Measurements from ENCODE around the gene PATJ. TPM values are rescaled to one million over a fixed set of nuclear protein-coding genes. Genes with fewer than 3 reads are reported as not detected.

PATJ gene
- total RNA-seq, 2 donors from 2014 or later: 37.9 to 72.1 TPM

GRCh38 chr1:61907102-61907501, 164.8 kb downstream of the PATJ start:
- TF ChIP-seq, protein P1, sequence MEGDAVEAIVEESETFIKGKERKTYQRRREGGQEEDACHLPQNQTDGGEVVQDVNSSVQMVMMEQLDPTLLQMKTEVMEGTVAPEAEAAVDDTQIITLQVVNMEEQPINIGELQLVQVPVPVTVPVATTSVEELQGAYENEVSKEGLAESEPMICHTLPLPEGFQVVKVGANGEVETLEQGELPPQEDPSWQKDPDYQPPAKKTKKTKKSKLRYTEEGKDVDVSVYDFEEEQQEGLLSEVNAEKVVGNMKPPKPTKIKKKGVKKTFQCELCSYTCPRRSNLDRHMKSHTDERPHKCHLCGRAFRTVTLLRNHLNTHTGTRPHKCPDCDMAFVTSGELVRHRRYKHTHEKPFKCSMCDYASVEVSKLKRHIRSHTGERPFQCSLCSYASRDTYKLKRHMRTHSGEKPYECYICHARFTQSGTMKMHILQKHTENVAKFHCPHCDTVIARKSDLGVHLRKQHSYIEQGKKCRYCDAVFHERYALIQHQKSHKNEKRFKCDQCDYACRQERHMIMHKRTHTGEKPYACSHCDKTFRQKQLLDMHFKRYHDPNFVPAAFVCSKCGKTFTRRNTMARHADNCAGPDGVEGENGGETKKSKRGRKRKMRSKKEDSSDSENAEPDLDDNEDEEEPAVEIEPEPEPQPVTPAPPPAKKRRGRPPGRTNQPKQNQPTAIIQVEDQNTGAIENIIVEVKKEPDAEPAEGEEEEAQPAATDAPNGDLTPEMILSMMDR (IDR thresholded peaks at IDR 0.05): no peak
- Histone ChIP-seq H3K4me3 (no peak overlapping the region), H3K36me3 (no peaks in the 10 kb centered on the region), H3K27me3 (no peaks in the 10 kb centered on the region), H3K4me1 (no peaks in the 10 kb centered on the region), H3K27ac (no peak overlapping the region), H3K9me3 (no peaks in the 10 kb centered on the region)
- no peak for DNase-seq (ENCODE audit: low spot score)

DNA sequence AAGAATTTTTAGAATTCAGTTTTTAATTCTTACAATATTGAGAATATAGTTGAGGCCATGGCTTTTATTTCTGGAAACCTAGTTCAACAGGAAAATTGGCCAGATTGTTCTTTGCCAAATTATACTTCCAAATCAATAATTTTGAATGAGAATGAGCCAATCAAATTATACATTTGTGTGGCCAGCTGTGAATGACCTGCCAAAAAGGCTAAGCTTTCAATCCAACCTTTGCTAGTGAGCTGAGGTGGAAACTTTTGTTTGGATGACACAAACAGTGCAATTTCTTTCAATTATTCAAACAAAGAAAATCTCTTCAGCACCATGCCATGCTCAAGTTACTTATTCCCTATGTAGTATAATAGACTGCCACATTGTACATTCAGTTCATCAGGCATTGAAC, 167.8 kb downstream of the PATJ start:
- Histone ChIP-seq H3K4me1 (no peaks in the 10 kb centered on the region), H3K27me3 (no peaks in the 10 kb centered on the region), H3K27ac (no peak overlapping the region), H3K4me3 (no peak overlapping the region), H3K9me3 (no peaks in the 10 kb centered on the region), H3K36me3 (no peaks in the 10 kb centered on the region)
- TF ChIP-seq, protein P1 (IDR thresholded peaks at IDR 0.05): no peak
- DNase-seq (ENCODE audit: low spot score): no peak

DNA sequence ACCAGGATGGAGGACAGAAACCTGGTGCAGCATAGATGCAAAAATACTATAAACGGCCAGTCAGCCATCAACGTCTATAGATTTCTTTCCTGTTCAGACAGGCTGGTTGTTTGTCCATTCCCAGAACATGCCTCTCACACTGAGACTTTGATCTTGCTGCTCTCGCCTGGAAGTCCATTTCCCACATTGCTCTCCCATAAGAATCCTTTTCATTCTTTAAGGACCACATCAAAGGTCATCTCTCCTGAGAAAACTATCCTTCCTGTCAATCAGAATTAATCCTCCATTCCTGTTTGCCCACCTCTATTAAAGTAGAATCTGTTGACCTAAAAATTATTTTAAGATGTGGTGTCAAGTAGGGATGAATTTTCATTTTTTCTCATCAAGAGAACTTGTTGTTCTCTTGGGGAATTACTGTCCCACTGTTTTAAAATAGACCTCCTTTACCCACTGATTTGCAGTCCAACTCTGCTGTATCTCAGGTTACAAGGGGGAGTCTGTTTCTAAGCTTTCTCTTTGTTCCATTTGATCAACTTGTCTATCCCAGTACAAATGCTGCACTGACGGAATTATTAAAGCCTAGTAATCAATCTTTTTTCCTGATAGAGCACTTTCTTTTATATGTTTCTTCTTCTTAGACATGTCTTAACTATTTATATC, 172.7 kb downstream of the PATJ start:
- H3K27me3 ChIP-seq: no peaks in the 10 kb centered on the region
- TF ChIP-seq, protein P1 (IDR thresholded peaks at IDR 0.05): no peak
- no peaks in the 10 kb centered on the region for H3K36me3 ChIP-seq
- no peak overlapping the region for H3K4me3 ChIP-seq
- no peak for DNase-seq (ENCODE audit: low spot score)
- no peaks in the 10 kb centered on the region for H3K9me3 ChIP-seq
- H3K27ac ChIP-seq: peak overlapping the region in 1 of 2 donors; percentile 26
- H3K4me1 ChIP-seq: no peaks in the 10 kb centered on the region

DNA sequence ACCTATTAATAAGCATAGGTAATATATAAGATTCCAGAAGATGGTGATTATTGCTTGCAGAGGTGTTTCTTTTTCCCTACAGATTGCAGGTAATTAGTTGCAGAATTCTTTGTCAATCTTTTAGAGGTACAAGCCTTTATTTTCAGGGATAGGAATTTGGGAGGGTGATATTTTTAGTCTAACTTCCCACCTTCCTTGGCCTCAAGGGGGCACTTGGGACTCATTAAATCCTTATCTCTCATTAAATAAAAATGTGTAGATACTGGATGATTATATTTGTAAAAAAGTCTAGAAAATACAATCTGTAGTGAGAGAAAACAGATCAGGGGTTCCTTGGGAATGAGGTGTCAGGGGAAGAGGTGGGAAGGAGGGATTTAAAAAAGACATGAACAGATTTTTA, 179.2 kb downstream of the PATJ start:
- Histone ChIP-seq H3K4me3 (no peak overlapping the region), H3K36me3 (no peaks in the 10 kb centered on the region), H3K27ac (no peak overlapping the region), H3K9me3 (no peaks in the 10 kb centered on the region), H3K4me1 (no peaks in the 10 kb centered on the region), H3K27me3 (no peaks in the 10 kb centered on the region)
- no peak for DNase-seq (ENCODE audit: low spot score)
- TF ChIP-seq, protein P1 (IDR thresholded peaks at IDR 0.05): no peak

DNA sequence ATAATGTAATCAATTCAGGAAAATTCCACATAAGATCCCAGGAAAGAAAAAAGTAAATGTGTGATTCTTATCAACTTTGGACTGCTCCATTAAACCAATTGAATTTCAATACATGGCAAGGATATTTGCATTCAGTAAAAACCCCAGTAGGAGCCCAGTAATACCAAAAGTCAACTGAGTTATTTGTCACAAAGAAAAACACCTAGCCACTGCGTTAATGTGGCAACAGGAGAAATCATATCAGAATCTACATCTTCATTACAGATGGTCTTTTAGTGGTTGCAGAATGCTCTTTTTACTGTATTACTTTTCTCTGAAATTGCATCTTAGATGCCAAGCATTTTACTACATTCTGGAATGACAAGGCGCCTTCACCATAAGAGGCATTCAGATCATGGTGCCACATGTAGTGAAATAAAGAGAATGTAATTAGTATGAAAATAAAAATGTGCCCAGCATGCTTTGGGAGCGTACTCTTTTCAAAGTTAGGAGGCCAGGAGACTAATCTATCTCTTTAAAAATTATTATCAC, 180.7 kb downstream of the PATJ start:
- no peak overlapping the region for H3K4me3 ChIP-seq
- H3K27me3 ChIP-seq: no peaks in the 10 kb centered on the region
- TF ChIP-seq, protein P1 (IDR thresholded peaks at IDR 0.05): no peak
- peaks cover 3% of the 10 kb centered on the region for H3K36me3 ChIP-seq
- no peak for DNase-seq (ENCODE audit: low spot score)
- no peaks in the 10 kb centered on the region for H3K9me3 ChIP-seq
- H3K27ac ChIP-seq: no peak overlapping the region
- H3K4me1 ChIP-seq: no peaks in the 10 kb centered on the region
